Aorta (tissue), 5 donors: Measurements from ENCODE around the gene USP48. TPM values are rescaled to one million over a fixed set of nuclear protein-coding genes. Genes with fewer than 3 reads are reported as not detected.

Experiments
- ATAC-seq: fragments of 200-7000 bp; cut with Tn5 transposase; one replicate; pipeline ENCODE4 v1.9.1; 2022; ENCODE audit warnings: moderate library complexity; ENCODE audit not compliant: low FRiP score
- DNase-seq, 2 donors: peaks; one replicate each; pipeline ENCODE4 v3.0.0-alpha.2; 2020
- H3K27ac ChIP-seq, 2 donors: one replicate each; pipeline ENCODE4 v1.5.1; 2013; ENCODE audit warnings: low read length in 2 of 2, mild to moderate bottlenecking in 2 of 2, moderate library complexity in 2 of 2, control low read depth in 1 of 2, inconsistent platforms in 1 of 2, low read depth in 1 of 2
- H3K27me3 ChIP-seq, 2 donors: one replicate each; pipeline ENCODE4 v1.6.1; 2013; ENCODE audit warnings: control low read depth in 1 of 2, low read length in 1 of 2, mild to moderate bottlenecking in 1 of 2, moderate library complexity in 1 of 2; ENCODE audit not compliant: insufficient read depth in 2 of 2, control insufficient read depth in 1 of 2
- H3K36me3 ChIP-seq, 2 donors: one replicate each; pipeline ENCODE4 v1.6.1; 2013; ENCODE audit warnings: control low read depth in 1 of 2, low read length in 1 of 2, mild to moderate bottlenecking in 1 of 2; ENCODE audit not compliant: insufficient read depth in 2 of 2, control insufficient read depth in 1 of 2
- H3K4me1 ChIP-seq, 2 donors: one replicate each; pipeline ENCODE4 v1.6.1; 2013; ENCODE audit warnings: low read length in 2 of 2, control low read depth in 1 of 2, mild to moderate bottlenecking in 1 of 2, moderate library complexity in 1 of 2; ENCODE audit not compliant: insufficient read depth in 2 of 2, control insufficient read depth in 1 of 2
- H3K4me3 ChIP-seq, 2 donors: one replicate each; pipeline ENCODE4 v1.5.1; 2013; ENCODE audit warnings: low read length in 2 of 2, control low read depth in 1 of 2, mild to moderate bottlenecking in 1 of 2
- H3K9me3 ChIP-seq: one replicate; pipeline ENCODE4 v1.6.1; 2013; ENCODE audit warnings: mild to moderate bottlenecking, low read length; ENCODE audit not compliant: control insufficient read depth
- WGBS, 2 donors: extraction: QIAGEN DNeasy Blood & Tissue Kit; methylation state at CpG; one replicate each; pipeline ENCODE4 v1.1.7; 2013; 5-methylcytosine and 5-hydroxymethylcytosine counted together
- intact Hi-C, 2 donors: fragments of 100-400 bp; cut with DNase I; formaldehyde crosslinking; loops; one replicate each; pipeline versions ENCODE4 v1.14.2 to v1.15.0; 2022
- polyA plus RNA-seq, 2 donors: library from polyadenylated mRNA; stranded (reverse); fragments of 200-250 nt; gene quantifications; one replicate each; pipeline ENCODE4 v1.2.3, GENCODE V29; 2013
- total RNA-seq, 2 donors: library from RNA; stranded (reverse); fragmentation: NEBNext Ultra II Directional; extraction: Animal tissue kit (Norgen Biotek cat#: 25700); gene quantifications; one replicate each; pipeline ENCODE4 v1.2.1, GENCODE V29; 2021
- donor health status: healthy with polysubstance abuse.
- donor health status: Bipolar disorder and iron deficiency.
- donor health status: DM: no; HTN: no; CAD: no.
- donor health status: DM: no; HTN: no; CAD: no.
- donor health status: DM: yes; HTN: yes; CAD: no.

The USP48 gene
- total and polyA plus RNA-seq, 4 donors = 16.2 to 90.1 (median 43.2) TPM

DNA sequence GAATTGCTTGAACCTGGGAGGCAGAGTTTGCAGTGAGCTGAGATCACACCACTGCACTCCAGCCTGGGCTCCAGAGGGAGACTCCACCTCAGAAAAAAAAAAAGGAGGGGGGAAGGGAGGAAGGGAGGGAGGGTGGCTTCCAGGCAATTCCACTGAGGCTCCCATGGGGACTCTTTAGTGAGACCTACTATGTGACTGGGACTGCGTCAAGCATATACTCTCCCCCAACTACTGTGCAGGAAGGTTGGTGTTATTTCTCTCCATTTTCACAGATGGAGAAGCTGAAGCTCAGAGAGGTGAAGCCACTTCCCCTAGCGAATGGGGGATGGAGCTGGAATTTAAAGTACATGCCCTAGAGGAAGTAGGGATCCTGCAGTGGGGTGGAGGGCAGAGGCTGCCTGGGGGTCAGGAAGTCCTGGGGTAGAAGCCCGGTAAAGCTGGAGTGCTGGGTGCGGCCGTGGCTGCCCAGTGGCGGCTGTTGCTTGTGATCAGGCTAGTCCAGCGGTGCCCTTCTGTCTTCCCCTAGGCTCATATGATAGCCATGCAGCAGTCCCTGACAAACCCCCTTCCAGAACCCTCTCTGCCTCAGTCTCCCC is 154.1 kb downstream of the USP48 start:
- Histone ChIP-seq H3K4me3 (no peak overlapping the region), H3K27me3 (no peaks in the 10 kb centered on the region), H3K4me1 (no peaks in the 10 kb centered on the region), H3K36me3 (no peaks in the 10 kb centered on the region), H3K27ac (no peak overlapping the region), H3K9me3 (no peaks in the 10 kb centered on the region)
- no peak for ATAC-seq
- no peak for DNase-seq
- WGBS, 2 donors = 66 to 82% methylated on average over 7 of the region's 7 CpGs
- intact Hi-C loops = no loop called here

Other genes starting within 250 kb of the USP48 start
- under 1 TPM; 0.58 to 0.84 TPM for gene RAP1GAP, start 113.8 kb downstream of the USP48 start, total RNA-seq
- gene RAP1GAP, start 113.8 kb downstream of the USP48 start, polyA plus RNA-seq = 1 to 10 TPM in 1 of 2 donors, under 1 TPM in 1; 0.33 to 4.9 TPM
- gene LDLRAD2, start 29.1 kb upstream of the USP48 start, total RNA-seq = under 1 TPM; 0.15 to 0.42 TPM
- gene LDLRAD2, start 29.1 kb upstream of the USP48 start, polyA plus RNA-seq = 1 to 10 TPM; 1.8 to 9.0 TPM
- gene HSPG2, start 154.2 kb upstream of the USP48 start, total RNA-seq = 1,000 to 10,000 TPM in 1 of 2 donors, 100 to 1,000 TPM in 1; 868 to 1,205 TPM
- 100 to 1,000 TPM in 1 of 2 donors, 10 to 100 TPM in 1; 49.1 to 268 TPM for gene HSPG2, start 154.2 kb upstream of the USP48 start, polyA plus RNA-seq
- 1 to 10 TPM; 1.0 to 1.8 TPM for gene CELA3B, start 193.9 kb upstream of the USP48 start, total RNA-seq
- gene CELA3B, start 193.9 kb upstream of the USP48 start, polyA plus RNA-seq = 1 to 10 TPM; 2.5 to 7.5 TPM
- gene CELA3A, start 218.5 kb upstream of the USP48 start, total RNA-seq = 1 to 10 TPM; 5.0 to 5.2 TPM
- 1 to 10 TPM; 8.5 to 9.5 TPM for gene CELA3A, start 218.5 kb upstream of the USP48 start, polyA plus RNA-seq